OCI-LY3 (cell line): Measurements from ENCODE around the gene SLC22A2.

ENCODE experiments used
- EZH2phosphoT487 ChIP-seq: fragments of 200-600 bp; shearing (Covaris generic); IDR thresholded peaks from 2 replicates; pipeline ENCODE4 v1.6.1; 2018; ENCODE audit warnings: antibody characterized with exemption, mixed run types, low read depth
- TF ChIP-seq, protein P1 (sequence below): fragments of 200-600, 300-600 bp; sonication (generic); IDR thresholded peaks from 2 replicates; pipeline ENCODE4 v1.5.1; 2014; ENCODE audit warnings: antibody characterized with exemption, low read length, low read depth

DNA sequence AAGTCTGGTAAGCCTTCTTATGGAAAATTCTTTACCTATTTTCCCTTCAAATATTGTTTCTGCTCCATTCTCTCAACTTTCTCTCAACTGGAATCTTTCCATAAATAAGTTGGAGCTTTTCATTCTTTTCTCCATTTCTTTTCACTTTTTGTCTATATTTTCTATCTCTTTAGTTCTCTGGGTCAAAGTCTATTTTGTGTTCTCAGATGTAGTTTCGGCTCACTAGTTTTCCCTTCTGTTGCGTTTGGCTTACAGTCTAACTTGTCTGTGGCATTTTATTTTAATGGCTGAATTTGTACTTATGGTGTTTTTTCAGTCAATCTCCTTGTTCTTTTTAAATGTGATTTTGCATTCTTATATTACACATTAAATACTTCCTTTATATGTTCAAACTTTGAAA is 14.1 kb upstream of the SLC22A2 start:
- TF ChIP-seq, protein P1, sequence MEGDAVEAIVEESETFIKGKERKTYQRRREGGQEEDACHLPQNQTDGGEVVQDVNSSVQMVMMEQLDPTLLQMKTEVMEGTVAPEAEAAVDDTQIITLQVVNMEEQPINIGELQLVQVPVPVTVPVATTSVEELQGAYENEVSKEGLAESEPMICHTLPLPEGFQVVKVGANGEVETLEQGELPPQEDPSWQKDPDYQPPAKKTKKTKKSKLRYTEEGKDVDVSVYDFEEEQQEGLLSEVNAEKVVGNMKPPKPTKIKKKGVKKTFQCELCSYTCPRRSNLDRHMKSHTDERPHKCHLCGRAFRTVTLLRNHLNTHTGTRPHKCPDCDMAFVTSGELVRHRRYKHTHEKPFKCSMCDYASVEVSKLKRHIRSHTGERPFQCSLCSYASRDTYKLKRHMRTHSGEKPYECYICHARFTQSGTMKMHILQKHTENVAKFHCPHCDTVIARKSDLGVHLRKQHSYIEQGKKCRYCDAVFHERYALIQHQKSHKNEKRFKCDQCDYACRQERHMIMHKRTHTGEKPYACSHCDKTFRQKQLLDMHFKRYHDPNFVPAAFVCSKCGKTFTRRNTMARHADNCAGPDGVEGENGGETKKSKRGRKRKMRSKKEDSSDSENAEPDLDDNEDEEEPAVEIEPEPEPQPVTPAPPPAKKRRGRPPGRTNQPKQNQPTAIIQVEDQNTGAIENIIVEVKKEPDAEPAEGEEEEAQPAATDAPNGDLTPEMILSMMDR: no peak
- TF ChIP-seq EZH2phosphoT487: no peak
